Upper lobe of left lung (tissue), 4 donors: ENCODE data around the gene PFKFB1.

Experiments
- CTCF ChIP-seq, 6 experiments: fragments of 450-650 bp in 4 of 6; fragments of 200-600 bp in 2 of 6; sonication (generic) in 2 of 6; IDR thresholded peaks; one replicate each; pipeline ENCODE4 v1.5.1; 2016 to 2019; ENCODE audit warnings: antibody characterized with exemption in 6 of 6
- POLR2A ChIP-seq, 4 donors: fragments of 450-650 bp; IDR thresholded peaks; one replicate each; pipeline ENCODE4 v1.5.1; 2016 to 2017; ENCODE audit warnings: antibody characterized with exemption in 4 of 4, mild to moderate bottlenecking in 2 of 4
- POLR2AphosphoS5 ChIP-seq, 2 donors: sonication (generic); formaldehyde crosslinking; IDR thresholded peaks; one replicate each; pipeline ENCODE4 v1.5.1; 2017; ENCODE audit warnings: antibody characterized with exemption in 2 of 2

- TF ChIP-seq CTCF (IDR thresholded peaks at IDR 0.05), result no peak
- no peak for TF ChIP-seq POLR2A (IDR thresholded peaks at IDR 0.05)
- no peak for TF ChIP-seq POLR2AphosphoS5 (IDR thresholded peaks at IDR 0.05)
These were observed 108.2 kb downstream of the PFKFB1 start for GRCh38 chrX:54885740-54886139.
